Activated CD4-positive, alpha-beta T cell treated with anti-CD3 and anti-CD28 coated beads, Interleukin-2, amount 50 U/mL, for 16 hours (primary cell): ENCODE results near the gene NME5.
"Not testable (repeated sequence)": the region's sequence is repeated elsewhere in the genome, so short reads cannot be mapped to it uniquely, and the experiment has no call there.

Source experiments
- DNase-seq: peaks from one replicate; pipeline ENCODE4 v3.0.0-alpha.2; 2020

The NME5 gene

GRCh38 chr5:138070026-138070425, 69.2 kb downstream of the NME5 start:
- not testable (repeated sequence) for DNase-seq

GRCh38 chr5:138068742-138069600, 70.3 kb downstream of the NME5 start:
- peak; percentile 72 for DNase-seq

GRCh38 chr5:138067945-138068344, 71.3 kb downstream of the NME5 start:
- no peak for DNase-seq
